Measurements from ENCODE around the gene TANK.
"Not testable (repeated sequence)": the region's sequence is repeated elsewhere in the genome, so short reads cannot be mapped to it uniquely, and the experiment has no call there.

Gene TANK

GRCh38 chr2:161165811-161166210 is 5.6 kb downstream of the TANK start:
- no peak for DNase-seq (ENCODE audit: low read depth in 2 of 3, low spot score in 2 of 3)

GRCh38 chr2:161166538-161167409 is 6.5 kb downstream of the TANK start:
- DNase-seq (ENCODE audit: low read depth in 2 of 3, low spot score in 2 of 3): peak in 2 of 3 experiments; percentile 31 to 42

GRCh38 chr2:161169335-161169734 is 9.1 kb downstream of the TANK start:
- DNase-seq (ENCODE audit: low read depth in 2 of 3, low spot score in 2 of 3): no peak

DNA sequence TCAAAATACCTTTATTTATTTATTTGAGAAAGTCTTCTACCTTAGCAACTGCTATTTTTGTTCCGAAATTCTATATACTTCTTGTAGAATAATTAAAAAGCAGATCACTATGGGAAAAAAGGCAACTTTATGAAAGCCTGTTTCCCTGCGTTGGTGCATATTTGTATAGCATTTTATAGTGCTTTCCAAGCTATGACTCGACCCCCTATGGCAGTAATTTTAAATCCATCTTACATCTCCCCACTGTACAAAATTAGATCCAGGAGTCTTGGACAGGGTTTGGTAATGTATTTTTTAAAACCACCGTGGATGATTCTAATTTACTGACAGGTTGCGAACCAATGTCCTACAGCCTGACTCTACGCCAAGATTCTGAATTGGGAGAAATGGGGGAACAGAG is 10.1 kb downstream of the TANK start:
- DNase-seq (ENCODE audit: low read depth in 2 of 3, low spot score in 2 of 3): no peak

DNA sequence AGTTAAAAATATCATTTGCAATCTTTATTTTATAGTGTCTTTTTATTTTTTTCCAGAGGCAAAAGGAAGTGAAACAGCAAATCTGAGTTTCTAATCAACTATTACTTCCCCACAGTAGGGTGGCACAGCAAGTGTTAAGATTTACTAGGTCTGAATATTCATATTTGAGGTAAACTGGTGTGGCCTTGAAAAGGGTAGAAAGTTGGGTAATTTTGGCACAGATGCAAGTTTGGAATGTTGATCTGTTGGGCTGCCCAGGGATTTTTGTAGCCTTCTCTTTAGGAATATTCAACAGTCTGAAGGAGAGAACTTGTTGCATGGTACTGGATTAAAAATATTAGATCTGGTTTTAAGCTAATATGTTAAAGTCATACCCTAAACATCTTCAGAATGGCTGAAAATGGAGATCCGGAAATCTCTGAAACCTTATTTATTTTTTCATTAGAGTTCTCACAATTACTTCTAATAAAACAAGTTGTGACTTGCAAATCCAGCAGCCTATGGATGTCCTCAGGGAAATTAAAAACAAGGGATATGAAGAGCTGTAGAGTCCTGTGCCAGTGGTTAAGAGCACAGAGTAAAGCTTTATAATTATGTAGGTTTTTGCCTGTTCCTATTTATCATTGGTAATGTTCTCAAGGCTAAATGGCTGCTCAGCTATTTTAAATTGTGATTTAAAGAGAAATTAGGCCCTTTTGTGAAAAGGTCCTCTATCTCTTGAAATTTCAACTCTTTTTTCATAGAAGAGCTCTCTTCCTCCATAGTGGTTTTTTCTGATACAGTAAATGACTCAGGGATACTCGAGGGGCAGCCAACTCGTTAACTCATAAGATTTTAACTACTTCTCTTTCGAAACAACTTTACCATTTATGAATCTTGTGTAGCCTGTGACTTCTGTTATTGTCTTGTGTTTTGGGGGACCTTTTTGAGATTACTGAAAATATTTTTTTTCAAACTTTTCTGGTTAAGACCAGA is 11.0 kb downstream of the TANK start:
- DNase-seq (ENCODE audit: low read depth in 2 of 3, low spot score in 2 of 3): no peak

- DNase-seq (ENCODE audit: low read depth in 2 of 3, low spot score in 2 of 3): no peak
Measured at GRCh38 chr2:161172901-161173540, 12.8 kb downstream of the TANK start.

- no peak for DNase-seq (ENCODE audit: low read depth in 2 of 3, low spot score in 2 of 3)
Measured at GRCh38 chr2:161173541-161174194, 13.4 kb downstream of the TANK start.

GRCh38 chr2:161177969-161178368 is 17.7 kb downstream of the TANK start:
- no peak for DNase-seq (ENCODE audit: low read depth in 2 of 3, low spot score in 2 of 3)

DNA sequence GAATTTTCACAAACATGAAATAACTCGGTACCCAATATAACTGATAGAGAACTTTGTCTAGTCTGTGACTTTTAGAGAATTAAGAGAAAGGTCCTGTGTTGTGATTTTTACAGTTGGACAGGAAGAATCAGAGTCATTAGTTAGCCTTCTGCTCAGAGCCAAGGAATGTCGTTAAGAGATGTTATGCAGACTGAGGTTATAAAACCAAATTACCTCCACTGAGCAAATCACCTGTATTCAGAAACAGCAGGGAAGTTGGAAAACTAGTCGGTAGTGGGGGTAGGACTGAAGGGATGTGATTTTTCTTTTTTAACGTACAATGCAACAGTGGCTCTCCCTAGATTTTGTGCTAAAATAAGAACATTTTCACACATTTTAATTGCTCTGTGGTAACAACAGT is 18.5 kb downstream of the TANK start:
- no peak for DNase-seq (ENCODE audit: low read depth in 2 of 3, low spot score in 2 of 3)

DNA sequence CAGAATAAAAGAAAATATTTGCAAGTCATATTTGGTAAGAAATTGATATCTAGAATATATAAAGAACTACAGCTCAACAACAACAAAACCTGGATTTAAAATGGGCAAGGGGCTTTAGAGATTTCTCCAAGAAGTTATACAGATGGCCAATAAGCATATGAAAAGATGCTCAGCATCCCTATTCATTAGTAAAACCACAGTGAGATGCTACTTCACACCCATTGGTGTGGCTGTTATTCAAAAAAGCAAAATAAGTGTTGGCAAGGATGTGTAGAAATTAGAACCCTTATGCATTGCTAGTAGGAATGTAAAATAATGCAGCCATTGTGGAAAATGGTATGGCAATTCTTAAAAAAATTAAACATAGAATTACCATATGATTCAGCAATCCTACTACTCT is 29.8 kb downstream of the TANK start:
- DNase-seq (ENCODE audit: low read depth in 2 of 3, low spot score in 2 of 3): no peak

DNA sequence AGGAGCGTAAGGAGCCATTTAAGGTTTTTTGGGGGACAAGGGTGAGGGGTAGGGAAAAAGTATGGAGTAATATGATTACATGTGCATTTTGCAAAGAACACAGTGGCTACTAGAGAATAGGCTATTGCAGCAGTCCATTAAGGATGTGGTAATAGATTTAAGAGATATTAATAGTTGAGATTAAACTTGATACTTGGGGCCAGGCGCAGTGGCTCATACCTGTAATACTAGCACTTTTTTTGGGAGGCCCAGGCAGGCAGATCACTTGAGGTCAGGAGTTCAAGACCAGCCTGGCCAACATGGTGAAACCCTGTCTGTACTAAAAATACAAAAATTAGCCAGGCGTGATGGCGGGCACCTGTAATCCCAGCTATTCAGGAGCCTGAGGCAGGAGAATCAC is 35.4 kb downstream of the TANK start:
- DNase-seq (ENCODE audit: low read depth in 2 of 3, low spot score in 2 of 3): not testable (repeated sequence)

GRCh38 chr2:161199912-161200701 is 39.9 kb downstream of the TANK start:
- DNase-seq (ENCODE audit: low read depth in 2 of 3, low spot score in 2 of 3): no peak

DNA sequence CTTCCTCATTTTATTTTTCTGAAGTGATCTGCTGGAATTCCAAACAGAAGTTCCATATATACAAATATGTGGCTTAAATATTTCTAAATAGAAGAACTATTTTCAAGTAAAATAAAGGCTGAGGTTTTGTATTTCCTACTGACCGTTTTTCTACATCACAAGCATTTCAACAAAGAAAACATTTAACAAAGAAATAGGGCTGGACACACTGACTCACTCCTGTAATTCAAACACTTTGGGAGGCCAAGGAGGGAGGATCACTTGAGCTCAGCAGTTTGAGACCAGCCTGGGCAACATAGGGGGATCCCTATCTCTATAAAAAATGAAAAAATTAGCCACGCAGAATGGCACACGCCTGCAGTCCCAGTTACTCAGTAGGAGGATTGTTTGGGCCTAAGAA is 44.6 kb downstream of the TANK start:
- no peak for DNase-seq (ENCODE audit: low read depth in 2 of 3, low spot score in 2 of 3)

DNA sequence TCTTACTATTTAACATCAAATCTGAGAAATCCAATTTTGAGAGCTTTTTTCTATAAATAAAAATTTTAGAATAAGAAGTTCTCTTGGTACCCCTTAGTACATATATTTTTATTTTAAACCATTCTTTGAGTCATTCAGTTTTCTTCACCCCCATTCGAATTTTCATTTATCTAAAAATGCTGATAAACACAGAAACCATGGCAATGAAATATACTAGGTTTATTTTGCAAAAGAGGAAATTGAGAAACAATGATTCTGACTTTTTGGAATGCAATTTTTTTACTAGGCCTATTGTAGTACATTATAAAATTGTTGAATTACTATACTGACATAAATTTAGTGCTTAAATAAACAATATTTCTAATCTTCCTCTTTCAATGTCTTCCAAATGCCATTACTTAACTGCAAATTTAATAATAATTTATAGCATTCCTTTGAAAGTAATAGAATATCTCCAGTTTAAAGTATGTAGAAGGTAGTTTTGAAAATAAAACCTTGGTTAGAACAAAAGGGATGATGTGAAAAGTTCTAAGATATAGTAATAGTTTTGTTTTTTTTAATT is 46.3 kb downstream of the TANK start:
- no peak for DNase-seq (ENCODE audit: low read depth in 2 of 3, low spot score in 2 of 3)

DNA sequence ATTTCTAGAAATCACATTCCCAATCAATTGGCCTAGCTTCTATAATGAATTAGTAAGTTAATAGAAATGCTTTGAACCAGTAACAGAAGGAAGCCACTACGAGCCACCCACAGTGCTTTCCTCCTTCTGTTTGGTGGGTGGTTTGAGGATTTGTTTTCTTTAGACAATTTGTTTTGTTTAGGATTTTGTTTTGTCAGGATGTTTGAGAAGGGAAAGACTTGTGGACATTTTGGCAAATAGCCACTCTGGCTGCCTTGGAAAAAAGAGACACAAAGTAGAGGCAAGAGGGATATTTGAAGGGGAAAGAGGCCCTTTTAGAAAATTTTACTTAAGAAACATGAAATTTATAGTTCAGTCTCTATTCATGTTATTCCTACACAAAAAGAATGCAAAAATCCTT is 47.7 kb downstream of the TANK start:
- no peak for DNase-seq (ENCODE audit: low read depth in 2 of 3, low spot score in 2 of 3)

DNA sequence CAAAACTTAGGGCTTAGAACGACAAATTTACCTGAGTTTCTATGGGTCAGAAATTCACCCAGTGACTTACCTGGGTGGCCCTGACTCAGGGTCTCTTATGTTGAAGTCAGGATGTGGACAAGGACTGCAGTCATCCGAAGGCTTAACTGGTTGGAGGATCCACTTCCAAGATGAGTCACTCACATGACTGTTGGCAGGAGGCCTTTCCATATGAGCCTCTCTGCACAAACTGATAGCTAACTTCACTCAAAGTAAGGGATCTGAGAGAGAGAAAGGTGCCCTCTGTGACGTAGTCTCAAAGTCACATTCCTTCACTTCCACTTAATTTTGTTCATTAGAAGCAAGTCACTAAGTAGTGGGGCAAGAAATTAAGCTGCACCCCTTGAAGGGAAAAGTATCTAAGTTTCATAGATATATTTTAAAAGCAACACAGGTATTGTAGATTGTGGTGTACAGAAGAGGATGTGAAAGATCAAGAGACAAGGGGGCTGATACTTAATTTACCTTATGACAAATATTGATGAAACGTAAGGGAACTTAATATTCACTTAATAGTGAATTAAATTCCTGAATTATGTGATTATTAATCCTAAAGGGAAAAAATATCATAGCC is 48.4 kb downstream of the TANK start:
- DNase-seq (ENCODE audit: low read depth in 2 of 3, low spot score in 2 of 3): no peak

DNA sequence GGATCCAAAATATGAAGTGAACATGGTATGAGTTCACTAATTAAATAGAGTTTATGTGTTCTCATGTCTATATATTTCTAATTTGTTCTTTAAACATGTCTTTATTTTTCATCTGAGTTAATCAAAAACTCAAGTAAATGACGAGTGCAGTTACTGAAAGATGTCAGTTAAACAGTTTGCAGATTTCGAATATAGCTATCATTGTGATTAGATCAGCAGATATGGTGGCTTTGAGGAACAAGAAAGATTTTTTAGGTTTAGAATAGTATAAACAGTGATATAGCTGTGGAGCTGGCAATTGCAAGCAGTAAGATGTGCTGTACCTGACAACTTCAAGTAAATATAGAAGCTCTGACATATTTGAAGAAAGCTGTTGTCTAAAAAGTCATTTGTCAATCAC is 49.7 kb downstream of the TANK start:
- DNase-seq (ENCODE audit: low read depth in 2 of 3, low spot score in 2 of 3): no peak

DNA sequence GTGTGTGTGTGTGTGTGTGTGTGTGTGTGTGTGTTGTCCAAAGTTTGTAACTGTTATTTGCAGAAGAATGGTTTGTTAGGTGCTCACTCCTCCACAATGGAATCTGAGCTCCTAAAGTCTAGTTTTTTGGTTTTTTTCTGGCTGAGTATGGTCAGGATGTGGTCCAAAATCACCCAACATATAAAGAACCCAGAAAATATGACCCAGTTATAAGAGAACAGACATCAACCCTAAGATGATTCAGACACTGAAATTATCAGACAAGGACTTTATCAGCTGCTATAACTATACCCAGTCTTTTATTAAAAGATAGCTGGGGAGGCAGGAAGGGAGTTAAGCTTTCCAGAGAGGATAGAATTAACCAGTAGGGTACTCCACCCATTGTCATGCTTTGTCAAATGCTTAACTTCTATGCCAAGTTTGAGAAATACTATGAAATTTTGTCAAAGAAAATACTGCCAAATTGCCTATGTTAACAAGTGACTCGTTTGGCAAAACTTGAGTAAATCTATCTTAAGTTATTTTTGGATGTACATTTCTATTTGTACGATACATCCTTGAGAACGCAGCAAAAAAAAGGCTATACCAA is 57.5 kb downstream of the TANK start:
- no peak for DNase-seq (ENCODE audit: low read depth in 2 of 3, low spot score in 2 of 3)

DNA sequence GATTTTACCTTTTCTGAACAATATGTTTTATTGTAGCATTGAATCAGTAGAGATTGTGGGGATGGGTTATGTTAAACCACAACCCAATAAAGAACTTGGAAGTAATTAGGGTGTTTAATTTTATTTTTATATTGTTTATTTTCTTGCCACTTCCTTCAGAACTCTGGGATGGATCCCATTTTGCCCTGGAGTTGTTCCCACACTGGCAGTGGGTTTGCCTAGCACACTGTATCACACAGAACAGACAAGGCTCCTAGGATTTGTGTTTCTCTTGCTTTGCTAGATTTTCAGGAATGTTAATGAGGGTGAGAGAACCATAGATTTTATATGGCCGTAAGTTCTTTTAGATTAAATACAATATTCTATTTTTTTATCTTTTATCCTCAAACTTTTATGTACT is 59.0 kb downstream of the TANK start:
- DNase-seq (ENCODE audit: low read depth in 2 of 3, low spot score in 2 of 3): no peak

Measured in activated CD8-positive, alpha-beta memory T cell treated with anti-CD3 and anti-CD28 coated beads for 48 hours (primary cell).